NCI-H524 (cell line): ENCODE results near the gene AGL.
A peak's percentile ranks its signal among the peaks of the same experiment; 100 is the strongest.
"Not testable (repeated sequence)": the region's sequence is repeated elsewhere in the genome, so short reads cannot be mapped to it uniquely, and the experiment has no call there.

ENCODE experiments used
- DNase-seq, 2 experiments: peaks; one replicate each; lab custom pipeline; 2025; lab: John Stamatoyannopoulos, UW

Gene AGL

DNA sequence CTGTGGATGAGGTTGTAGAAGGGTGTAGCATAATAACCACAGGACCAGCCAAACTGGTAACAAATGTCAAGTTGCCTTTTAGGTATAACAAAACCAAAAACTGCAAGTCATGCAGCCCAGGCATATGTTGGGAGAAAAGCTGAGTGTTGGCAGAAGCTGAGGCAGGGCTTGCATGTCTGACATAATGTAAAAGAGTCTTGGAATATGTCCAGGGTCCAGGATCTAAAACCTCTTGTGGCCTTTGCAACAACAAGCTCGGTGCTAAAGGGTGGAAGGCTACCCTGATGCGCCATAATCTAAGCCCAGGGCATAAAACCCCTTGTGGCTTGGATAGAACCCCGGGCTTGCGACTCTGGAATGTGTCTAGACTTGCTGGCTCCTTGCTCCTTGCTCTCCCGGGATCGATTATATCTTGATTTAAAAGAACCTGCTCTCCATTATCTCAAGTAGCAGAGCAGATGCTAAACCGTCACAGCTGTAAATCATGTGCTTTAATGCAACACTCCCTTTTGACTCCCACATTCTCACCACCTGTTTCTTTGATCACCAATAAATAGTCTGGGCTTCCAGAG is 93.1 kb downstream of the AGL start:
- DNase-seq = peak; percentile 96

DNA sequence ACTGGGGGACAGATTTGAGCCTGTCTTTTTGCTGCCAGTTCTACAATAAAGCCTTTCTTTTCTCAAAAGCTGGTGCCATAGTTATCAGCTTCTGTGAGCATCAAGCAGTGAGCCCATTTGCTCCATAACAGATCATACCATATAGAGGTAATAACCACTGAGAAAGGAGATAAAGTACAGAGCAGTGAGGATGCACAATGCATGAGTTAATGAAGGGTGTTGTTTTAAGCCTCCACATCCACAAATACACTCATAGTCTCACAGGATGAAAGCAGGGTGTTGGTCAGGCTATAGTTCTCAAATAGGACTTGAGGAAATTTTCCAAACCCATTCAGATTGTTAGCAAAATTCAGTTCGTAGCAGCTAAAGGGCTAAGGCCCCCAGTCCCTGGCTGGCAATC is 94.0 kb downstream of the AGL start:
- DNase-seq = no peak

DNA sequence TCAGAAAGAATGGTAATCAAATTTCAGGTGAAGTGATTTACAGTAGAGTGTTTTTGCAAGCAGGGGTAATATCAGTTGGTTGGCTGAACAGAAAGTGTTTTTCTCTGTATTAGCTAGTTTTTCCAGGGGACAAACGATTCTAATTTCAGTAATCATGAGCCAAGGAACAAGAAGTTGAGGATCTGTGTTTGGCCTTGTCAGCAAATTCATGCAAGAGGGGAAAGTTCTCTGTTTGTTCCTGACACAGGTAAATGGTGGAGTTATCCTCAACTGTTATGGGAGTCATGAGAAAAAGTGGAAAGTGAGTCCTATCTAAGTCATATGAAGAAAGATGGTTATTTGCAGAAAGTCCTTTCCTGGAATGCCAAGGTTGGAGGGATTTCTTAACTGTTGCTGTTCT is 95.0 kb downstream of the AGL start:
- no peak for DNase-seq

DNA sequence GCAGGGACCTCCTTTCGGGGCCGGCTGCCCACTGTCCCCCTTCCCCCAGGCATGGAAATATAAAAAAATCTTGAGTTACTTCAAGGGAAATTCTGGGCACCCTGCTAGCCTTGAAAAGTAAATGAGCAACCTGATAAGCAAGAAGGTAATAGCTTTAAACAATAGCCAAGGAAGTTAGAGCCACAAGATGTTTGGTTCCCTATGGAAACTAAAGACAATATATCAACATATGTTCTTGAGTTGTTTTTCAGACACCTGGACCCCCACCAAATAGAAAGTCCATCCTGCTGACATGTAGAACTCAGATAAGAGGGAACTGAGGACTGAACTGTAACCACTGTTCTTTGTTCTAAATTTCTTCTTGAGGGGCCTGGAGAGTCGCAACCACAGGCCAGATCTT is 100.3 kb downstream of the AGL start:
- no peak for DNase-seq

DNA sequence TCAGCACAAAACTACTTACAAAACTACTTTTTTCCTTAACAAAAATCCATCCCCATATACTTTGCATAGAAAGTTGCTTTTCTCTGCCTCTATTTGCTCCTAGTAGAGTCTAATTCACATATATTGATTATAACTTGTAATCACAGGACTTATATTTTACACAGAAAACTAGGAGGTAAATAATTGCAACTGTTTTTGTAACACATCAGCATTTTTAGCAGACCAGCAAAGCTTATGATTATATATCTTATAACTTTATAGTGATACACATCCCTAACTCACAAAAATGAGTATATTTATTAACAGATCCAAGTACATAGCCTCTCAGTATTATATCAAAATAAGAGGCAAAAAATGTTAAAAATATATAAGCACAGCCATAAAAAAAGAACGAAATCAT is 102.4 kb downstream of the AGL start:
- no peak for DNase-seq

DNA sequence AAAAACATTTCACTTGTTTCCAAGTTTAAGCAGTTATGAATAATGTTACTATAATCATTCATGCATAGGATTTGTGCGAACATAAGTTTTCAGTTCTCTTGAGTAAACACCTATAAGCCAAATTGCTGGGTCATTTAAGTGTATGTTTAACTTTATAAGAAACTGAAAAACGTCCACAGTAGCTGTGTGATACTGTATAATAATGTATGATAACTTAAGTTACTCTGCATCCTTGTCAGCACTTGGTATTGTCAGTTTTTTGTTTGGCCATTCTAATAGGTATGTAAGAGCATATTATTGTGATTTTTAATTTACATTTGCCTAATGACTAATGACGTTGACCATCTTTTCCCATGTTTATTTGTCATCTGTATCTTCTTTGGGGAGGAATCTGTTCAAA is 105.2 kb downstream of the AGL start:
- DNase-seq = no peak

DNA sequence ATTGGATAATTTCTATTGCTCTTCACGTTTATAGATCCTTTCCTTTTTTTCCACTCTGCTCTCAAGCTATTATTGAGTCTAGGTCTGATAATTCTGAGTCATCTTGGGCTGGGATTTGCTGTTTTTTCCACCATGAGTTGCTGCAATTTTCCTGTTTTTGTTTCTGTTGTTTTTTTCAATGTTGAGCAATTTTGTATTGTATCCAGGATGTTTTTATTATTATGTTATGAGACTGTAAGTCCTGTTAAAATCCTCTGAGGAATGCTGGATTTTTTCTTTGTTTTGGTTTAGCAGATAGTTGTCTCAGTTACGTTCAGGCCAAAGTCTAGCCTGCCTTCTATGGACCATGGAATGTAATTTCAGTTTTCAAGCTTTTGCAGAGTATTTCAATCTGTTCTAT is 106.6 kb downstream of the AGL start:
- no peak for DNase-seq

DNA sequence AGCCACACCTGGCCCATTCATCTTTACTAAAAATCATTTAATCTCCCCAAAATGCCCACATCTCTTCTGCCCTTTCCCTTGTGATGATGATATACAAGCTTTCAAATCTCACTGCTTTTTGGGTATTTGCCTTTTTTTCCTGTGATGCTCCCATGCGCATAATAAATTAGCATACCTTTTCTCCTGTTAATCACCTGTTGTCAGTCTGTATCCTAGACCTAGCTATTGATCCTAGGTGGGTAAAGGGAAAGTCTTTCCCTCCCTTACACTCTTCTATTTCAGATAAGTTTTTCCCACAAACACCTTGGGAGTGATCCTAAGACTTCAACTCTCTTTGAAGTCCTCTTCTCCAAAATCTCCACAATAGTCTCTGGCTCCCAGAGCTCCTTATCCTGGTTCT is 107.7 kb downstream of the AGL start:
- no peak for DNase-seq

DNA sequence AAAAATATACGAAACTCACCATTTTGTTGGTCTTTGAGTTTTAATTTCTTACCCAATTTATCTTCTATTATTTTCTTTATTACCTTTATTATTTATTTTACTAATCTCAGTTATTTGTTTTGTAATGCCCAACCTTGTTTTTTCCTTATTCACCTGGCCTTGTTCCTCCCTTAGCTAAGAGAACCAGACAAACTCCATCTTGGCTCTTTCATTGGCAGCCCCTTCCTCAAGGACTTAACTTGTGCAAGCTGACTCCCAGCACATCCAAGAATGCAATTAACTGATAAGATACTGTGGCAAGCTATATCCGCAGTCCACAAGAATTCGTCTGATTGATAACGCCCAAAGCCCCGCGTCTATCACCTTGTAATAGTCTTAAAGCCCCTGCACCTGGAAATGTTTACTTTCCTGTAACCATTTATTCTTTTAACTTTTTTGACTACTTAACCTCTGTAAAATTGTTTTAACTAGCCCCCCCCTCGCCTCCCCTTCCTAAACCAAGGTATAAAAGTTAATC is 109.1 kb downstream of the AGL start:
- not testable (repeated sequence) for DNase-seq

DNA sequence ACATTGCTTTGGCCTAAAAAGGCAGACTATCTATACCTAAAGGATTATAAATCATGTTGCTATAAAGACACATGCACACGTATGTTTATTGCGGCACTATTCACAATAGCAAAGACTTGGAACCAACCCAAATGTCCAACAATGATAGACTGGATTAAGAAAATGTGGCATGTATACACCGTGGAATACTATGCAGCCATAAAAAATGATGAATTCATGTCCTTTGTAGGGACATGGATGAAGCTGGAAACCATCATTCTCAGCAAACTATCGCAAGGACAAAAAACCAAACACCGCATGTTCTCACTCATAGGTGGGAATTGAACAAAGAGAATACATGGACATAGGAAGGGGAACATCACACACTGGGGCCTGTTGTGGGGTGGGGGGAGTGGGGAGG is 110.1 kb downstream of the AGL start:
- not testable (repeated sequence) for DNase-seq

DNA sequence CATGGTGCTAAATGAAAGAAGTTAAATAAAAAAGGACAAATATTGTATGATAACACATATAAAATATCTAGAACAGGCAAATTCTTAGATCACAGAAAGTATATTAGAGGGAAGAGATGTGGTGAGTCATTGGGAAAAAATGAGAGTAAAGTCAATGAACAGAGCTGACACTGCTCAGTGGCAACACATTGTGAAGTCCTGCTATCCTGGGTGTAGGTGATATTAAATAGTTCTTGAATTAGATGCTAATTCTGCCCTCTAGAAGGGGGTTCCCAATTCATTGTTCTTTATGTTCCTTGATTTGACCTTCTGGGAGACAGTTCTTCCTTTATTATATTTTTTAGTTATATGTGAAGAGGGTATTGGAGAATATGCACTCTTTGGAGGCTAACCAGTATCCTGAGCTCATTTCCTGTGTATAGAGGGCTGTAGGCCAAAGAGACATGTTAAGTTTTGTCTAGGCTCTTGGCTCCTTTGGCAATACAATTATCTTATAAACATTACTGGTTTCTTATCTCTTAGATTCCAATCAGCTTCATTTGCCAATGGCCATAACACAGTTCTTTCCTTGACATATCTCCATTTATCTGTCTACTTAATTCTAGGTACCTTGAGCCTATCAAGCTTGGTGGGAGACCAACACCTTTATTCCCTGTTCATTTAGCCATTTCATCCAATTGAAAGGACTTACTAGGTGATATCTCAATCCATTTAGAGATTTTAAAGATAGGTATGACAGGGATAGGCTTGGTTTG is 113.1 kb downstream of the AGL start:
- no peak for DNase-seq

DNA sequence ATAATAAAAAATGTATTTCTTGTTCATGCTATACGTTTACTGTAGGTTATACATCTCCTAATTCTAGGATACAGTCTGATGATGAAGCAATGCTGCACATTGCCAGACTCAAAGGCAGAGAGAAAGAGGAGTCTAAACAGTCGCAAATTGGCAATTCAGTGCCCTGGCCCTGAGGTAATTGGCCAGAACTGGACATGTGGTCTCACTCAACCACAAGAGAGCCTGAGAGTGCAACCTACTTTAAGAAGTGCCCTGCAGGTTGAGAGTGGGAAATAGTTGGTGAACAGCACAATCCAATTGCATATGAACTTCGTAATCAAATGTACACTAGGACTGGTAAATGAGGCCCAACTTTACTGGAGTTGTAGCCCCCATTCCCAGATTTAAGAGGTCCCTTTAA is 114.6 kb downstream of the AGL start:
- no peak for DNase-seq

DNA sequence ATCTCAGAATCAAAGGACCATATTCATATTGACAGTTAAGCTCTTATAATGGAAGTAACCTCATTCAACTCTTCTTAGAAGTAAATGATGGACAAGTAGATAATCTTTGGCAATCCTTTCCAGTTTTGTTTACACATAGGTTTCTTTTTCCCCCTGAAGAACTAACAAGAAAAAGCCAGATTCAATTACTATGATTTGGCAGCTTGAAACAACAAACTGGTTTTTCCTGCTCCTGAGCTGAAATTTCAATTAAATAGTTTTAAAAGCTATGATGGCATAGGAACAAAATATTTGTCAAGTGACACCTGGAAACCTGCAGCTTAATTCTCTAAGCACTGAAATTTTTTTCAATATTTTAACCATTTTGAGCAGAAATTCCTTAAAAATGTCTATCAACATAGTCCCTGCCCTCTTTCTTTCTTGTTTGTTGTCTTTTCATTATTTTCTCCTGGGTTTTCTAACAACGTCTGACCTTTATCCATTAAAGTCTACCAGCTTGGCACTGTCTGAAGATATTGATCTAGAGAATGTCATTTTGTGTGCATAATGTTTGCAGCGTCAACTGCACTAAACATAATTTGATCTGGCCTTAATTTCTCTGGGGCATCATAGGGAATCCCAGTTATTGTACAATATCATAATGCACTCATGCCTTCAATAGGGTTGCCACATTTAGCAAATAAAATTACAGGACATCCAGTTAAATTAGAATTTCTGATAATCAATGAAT is 115.7 kb downstream of the AGL start:
- no peak for DNase-seq

DNA sequence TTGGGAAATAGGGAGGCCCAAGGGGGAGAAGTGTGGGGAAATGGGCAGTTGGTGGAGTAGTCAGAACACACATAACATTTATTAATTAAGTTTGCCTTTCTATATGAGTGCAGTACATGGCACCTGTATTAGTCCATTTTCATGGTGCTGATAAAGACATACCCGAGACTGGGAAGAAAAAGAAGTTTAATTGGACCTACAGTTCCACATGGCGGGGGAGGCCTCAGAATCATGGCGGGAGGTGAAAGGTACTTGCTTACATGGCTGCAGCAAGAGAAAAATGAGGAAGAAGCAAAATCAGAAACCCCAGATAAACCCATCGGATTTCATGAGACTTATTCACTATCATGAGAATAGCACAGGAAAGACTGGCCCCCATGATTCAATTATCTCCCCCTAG is 118.1 kb downstream of the AGL start:
- DNase-seq = no peak

DNA sequence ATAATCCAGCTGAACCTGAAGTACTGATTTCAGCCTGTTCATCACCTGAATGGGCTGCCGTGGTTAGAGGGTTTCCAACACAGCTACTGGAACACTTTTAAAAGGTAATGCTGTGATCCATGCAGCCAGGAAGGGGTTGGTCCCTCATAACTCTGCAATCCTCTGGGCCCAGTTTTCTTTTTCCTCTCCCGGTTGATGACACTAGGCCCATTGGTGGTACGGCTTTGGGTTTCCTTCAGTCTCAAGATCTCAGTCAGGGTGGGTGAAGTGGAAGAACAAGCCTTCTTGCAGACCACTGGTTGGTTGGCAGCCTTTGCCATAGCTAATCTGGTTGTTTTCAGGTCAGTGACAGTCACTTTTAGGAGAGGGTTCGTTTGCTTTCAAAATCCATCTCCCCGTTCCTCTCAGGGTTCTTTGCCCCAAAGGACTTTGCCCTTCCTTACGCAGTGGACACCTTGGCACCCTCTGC is 119.1 kb downstream of the AGL start:
- peak; percentile 19 to 51 for DNase-seq

DNA sequence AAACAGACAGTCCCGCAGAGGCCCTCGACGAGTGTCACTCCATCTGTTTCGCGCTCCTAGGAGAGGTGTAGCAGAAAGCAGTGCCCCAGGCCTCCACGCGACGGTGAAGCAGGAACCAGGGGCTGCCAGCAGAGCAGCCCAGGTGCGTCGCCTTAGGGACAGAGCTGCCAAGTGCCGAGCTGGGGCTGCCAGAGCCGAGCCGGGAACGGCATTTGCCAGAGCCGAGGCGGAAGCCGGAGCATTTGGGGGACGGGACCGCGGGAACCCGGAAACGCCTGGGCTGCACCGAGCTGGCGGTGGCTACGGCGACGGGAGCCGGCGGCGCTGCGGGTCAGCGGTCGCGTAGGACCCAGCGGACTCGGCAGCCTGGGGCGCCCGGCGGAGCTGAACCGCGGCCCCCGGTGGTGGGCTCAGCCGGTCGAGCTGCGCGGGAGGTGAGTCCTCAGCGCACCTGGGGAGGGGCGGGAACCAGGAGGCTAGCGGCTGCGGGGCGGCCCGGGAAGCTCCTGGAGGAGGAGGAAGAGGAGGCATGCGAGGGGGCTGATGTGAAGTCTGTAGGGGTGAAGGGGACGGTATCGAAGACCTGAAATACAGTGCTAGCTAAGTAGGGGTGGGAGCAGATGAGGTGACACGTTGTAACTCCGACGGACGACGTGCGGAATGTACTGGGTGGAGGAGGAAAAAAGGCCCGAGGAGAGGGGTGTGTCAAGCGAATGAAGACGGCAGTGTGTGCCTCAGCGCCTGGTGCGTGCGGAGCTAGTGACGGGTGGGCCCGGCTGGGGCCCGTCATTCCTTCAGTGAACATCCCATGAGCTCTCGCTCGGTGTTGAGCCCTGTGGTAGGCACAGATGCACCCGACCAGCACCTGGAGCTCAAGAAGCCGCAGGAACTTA is 119.8 kb downstream of the AGL start, which contains the start of gene SLC35A3:
Gene SLC35A3, plus strand, starts transcription at position 268 of the 893 bp plus-strand sequence. CDS start 23,559 bp downstream, outside the sequence.
- DNase-seq = peak; percentile 52 to 85

DNA sequence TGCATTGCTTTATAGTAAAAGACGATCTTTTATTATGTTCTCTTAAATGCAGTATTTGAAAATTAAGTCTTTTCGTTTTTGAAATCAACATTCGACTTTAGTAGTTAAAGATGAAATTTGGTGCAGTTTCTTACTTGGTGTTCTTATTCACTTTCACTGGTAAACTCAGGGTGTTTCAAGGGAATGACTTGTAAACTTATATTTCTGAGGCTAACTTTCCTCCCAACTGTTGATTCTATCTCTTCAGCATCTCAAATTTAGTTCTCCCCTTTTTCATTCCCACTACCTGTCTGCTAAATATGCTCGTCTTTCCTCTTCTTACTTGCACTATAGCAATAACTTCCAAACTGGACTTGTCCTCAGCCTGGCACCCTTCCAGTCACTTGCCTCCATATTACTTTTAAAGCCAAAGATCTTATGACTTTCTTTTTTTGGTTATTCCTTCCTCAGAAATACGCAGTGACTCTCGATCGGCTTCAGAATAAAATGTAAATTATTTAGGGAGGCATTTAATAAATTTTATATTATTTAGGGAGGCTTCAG is 120.6 kb downstream of the AGL start:
- no peak for DNase-seq

DNA sequence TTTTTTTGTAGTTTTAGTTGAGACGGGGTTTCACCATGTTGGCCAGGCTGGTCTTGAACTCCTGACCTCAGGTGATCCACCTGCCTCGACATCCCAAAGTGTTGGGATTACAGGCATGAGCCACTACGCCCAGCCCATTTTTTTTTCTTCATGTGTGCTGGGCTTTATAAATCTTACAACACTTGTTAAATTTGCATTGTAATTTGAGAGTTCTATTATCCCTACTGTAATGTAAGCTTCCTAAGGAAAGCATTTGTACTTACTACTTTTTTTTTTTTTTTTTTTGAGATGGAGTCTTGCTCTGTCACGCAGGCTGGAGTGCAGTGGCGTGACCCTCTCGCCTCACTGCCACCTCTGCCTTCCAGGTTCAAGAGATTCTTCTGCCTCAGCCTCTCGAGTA is 121.9 kb downstream of the AGL start:
- not testable (repeated sequence) for DNase-seq
